ENCODE data around the gene PLCG2. TPM values are rescaled to one million over a fixed set of nuclear protein-coding genes. Genes with fewer than 3 reads are reported as not detected.

The PLCG2 gene
- total RNA-seq, 6 experiments from 2014 or later, result 0.14 to 0.61 (median 0.27) TPM

DNA sequence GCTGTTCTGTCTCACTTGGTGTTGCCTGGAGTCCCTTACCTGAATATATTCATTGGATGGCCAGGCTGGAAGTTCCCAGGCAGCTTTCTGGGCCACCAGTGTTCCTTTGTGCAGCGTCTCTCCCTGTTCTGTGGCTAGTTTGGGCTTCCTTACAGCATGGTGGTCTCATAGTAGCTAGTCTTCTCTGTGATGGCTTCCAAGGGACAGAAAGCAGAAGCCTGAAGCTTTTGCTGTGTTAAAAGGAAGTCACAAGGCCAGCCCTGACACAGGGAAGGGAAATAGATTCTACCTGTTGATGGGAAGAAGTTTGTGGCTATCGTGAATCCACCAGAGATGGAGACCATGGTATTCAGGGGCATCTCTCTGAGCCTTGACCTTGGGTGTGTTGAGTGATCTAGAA lies 34.6 kb downstream of the PLCG2 start:
- no peak for TF ChIP-seq CTCF (IDR thresholded peaks at IDR 0.05)
- no peaks in the 10 kb centered on the region for H3K9me3 Mint-ChIP-seq
- no peak overlapping the region for H3K27ac Mint-ChIP-seq
- H3K36me3 Mint-ChIP-seq (ENCODE audit: low read depth), result no peaks in the 10 kb centered on the region
- no peak overlapping the region for H3K4me3 Mint-ChIP-seq
- H3K4me1 Mint-ChIP-seq (ENCODE audit: low read depth), result no peaks in the 10 kb centered on the region
- H3K27me3 Mint-ChIP-seq (ENCODE audit: insufficient read depth), result peaks cover 10% of the 10 kb centered on the region
- DNase-seq, result no peak

DNA sequence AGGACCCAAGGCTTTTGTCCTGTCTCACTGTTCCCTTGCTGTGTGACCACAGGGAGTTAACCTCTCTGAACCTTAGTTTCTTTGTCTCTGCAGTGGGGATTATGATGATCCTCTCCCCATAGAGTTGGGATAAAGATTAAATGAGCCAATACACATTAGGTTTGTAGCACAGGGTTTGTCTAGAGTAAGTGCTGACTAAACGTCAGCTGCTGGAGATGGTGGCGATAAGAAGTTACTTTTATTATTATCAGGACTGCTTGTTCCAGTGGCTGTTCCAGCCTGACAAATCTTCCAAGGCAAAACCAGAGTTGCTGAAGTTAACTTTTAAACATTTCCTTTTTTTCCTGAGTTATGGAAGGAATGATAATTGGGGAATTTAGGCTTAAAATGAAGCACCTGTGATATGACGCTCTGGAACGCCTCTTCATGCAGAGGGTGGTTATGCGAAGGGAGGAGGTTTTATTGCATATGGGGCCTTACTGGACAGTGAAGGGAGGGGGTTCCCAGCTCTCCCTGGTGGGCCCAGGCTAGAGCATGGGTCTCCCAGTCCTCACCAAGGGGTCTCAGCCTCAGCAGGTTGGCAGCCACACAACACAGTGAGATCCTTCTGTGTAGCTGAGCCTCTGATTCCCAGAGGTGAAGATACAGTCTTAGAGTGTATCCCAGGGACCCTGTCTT lies 35.8 kb downstream of the PLCG2 start:
- no peak for TF ChIP-seq CTCF (IDR thresholded peaks at IDR 0.05)
- Mint-ChIP-seq H3K4me3 (no peak overlapping the region), H3K27me3 (ENCODE audit: insufficient read depth) (peaks cover 10% of the 10 kb centered on the region), H3K9me3 (no peaks in the 10 kb centered on the region), H3K4me1 (ENCODE audit: low read depth) (no peaks in the 10 kb centered on the region), H3K36me3 (ENCODE audit: low read depth) (no peaks in the 10 kb centered on the region), H3K27ac (no peak overlapping the region)
- DNase-seq, result no peak

- TF ChIP-seq CTCF (IDR thresholded peaks at IDR 0.05), result no peak
Observed at GRCh38 chr16:81815429-81815766, 36.3 kb downstream of the PLCG2 start.

DNA sequence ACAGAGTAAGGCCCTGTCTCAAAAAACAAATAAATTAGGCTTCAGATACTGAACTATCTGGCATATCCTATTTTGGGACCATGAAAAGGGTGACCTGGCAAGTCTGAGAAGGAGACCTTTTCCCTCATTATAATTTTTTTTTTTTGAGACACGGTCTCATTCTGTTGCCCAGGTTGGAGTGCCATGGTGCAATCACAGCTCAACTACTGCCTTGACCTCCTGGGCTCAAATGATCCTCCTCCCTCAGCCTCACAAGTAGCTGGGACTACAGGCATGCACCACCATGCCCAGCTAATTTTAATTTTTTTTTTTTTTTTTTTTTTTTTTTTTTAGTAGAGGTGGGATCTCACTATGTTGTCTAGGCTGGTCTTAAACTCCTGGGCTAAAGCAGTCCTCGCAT lies 37.3 kb downstream of the PLCG2 start:
- Mint-ChIP-seq H3K4me3 (no peak overlapping the region), H3K36me3 (ENCODE audit: low read depth) (no peaks in the 10 kb centered on the region), H3K27ac (no peak overlapping the region), H3K27me3 (ENCODE audit: insufficient read depth) (peaks cover 10% of the 10 kb centered on the region), H3K9me3 (no peaks in the 10 kb centered on the region), H3K4me1 (ENCODE audit: low read depth) (no peaks in the 10 kb centered on the region)
- no peak for DNase-seq
- no peak for TF ChIP-seq CTCF (IDR thresholded peaks at IDR 0.05)

More at GRCh38 chr16:81815429-81815766, 36.3 kb downstream of the PLCG2 start:
- no peak overlapping the region for H3K4me3 Mint-ChIP-seq
- H3K9me3 Mint-ChIP-seq, result no peaks in the 10 kb centered on the region
- no peak for DNase-seq
- peaks cover 10% of the 10 kb centered on the region for H3K27me3 Mint-ChIP-seq (ENCODE audit: insufficient read depth)
- no peaks in the 10 kb centered on the region for H3K36me3 Mint-ChIP-seq (ENCODE audit: low read depth)
- no peak overlapping the region for H3K27ac Mint-ChIP-seq
- no peaks in the 10 kb centered on the region for H3K4me1 Mint-ChIP-seq (ENCODE audit: low read depth)

DNA sequence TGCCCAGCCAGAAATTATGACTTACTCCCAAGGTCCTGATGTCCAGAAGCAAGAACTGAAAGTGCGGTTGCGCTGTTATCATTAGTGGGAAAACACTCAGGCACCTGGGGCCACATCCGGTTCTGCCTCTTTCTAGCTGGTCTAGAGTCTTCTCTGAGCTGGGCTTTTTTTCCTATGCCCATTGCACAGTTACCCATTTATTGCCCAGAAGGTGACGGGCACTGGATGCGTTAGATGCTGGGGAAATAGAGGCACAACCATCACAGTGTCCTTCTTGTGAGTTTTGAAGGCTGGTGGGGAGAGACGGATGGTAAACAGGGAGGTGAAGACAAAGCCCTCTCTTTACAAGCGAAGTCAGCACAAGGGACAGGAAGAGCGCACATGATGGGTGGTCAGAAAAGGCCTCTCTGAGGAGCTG lies 37.7 kb downstream of the PLCG2 start:
- H3K9me3 Mint-ChIP-seq, result no peaks in the 10 kb centered on the region
- no peak for TF ChIP-seq CTCF (IDR thresholded peaks at IDR 0.05)

More for the DNA sequence above, 37.7 kb downstream of the PLCG2 start:
- no peak for DNase-seq
- Mint-ChIP-seq H3K4me1 (ENCODE audit: low read depth) (no peaks in the 10 kb centered on the region), H3K36me3 (ENCODE audit: low read depth) (no peaks in the 10 kb centered on the region), H3K27ac (no peak overlapping the region), H3K4me3 (no peak overlapping the region), H3K27me3 (ENCODE audit: insufficient read depth) (peaks cover 10% of the 10 kb centered on the region)
